Neuronal stem cell (in vitro differentiated cells): ENCODE measurements around the gene PHLDB1.

ENCODE experiments used
- DNase-seq: peaks from one replicate; pipeline ENCODE4 v3.0.0-alpha.2; 2013; ENCODE audit warnings: low spot score
- H2AFZ ChIP-seq: one replicate; pipeline ENCODE4 v1.6.1; 2013; ENCODE audit warnings: mild to moderate bottlenecking, low read length, inconsistent platforms
- H2AK5ac ChIP-seq: 2 replicates; pipeline ENCODE4 v1.6.1; 2013; ENCODE audit warnings: low read depth, mild to moderate bottlenecking, inconsistent platforms, low read length, moderate library complexity, mixed read lengths
- H2BK120ac ChIP-seq: 2 replicates; pipeline ENCODE4 v1.6.1; 2013; ENCODE audit warnings: low read depth, mild to moderate bottlenecking, inconsistent platforms, low read length, moderate library complexity, mixed read lengths
- H2BK12ac ChIP-seq: one replicate; pipeline ENCODE4 v1.6.1; 2013; ENCODE audit warnings: low read length, inconsistent platforms
- H2BK15ac ChIP-seq: 2 replicates; pipeline ENCODE4 v1.6.1; 2013; ENCODE audit warnings: mild to moderate bottlenecking, low read length, inconsistent platforms, mixed read lengths
- H2BK5ac ChIP-seq: one replicate; pipeline ENCODE4 v1.6.1; 2013; ENCODE audit warnings: inconsistent platforms, mild to moderate bottlenecking, low read length, moderate library complexity
- H3K14ac ChIP-seq: one replicate; pipeline ENCODE4 v1.6.1; 2013; ENCODE audit warnings: low read length, inconsistent platforms
- H3K18ac ChIP-seq: 2 replicates; pipeline ENCODE4 v1.6.1; 2013; ENCODE audit warnings: low read length, inconsistent platforms
- H3K23ac ChIP-seq: 2 replicates; pipeline ENCODE4 v1.6.1; 2013; ENCODE audit warnings: low read depth, mild to moderate bottlenecking, mixed read lengths, low read length, inconsistent platforms; ENCODE audit not compliant: poor library complexity
- H3K27ac ChIP-seq: replicated peaks from 3 replicates; pipeline ENCODE4 v1.5.1; 2013; ENCODE audit warnings: low read length, inconsistent platforms
- H3K27me3 ChIP-seq, 3 experiments: 2 replicates each; pipeline ENCODE4 v1.6.1; 2013; ENCODE audit warnings: low read length in 3 of 3, mild to moderate bottlenecking in 2 of 3, inconsistent platforms in 1 of 3, low read depth in 1 of 3, mixed read lengths in 1 of 3, moderate library complexity in 1 of 3; ENCODE audit not compliant: control insufficient read depth in 3 of 3, insufficient read depth in 3 of 3
- H3K36me3 ChIP-seq, 2 donors: replicated peaks in 1 of 2; 2 replicates each; pipeline ENCODE4 v1.6.1; 2013; ENCODE audit warnings: low read length in 2 of 2; ENCODE audit not compliant: control insufficient read depth in 2 of 2, insufficient read depth in 2 of 2
- H3K4ac ChIP-seq: 2 replicates; pipeline ENCODE4 v1.6.1; 2013; ENCODE audit warnings: inconsistent platforms, mild to moderate bottlenecking, low read length, moderate library complexity
- H3K4me1 ChIP-seq, 2 donors: 1 replicate in 1 of 2; 2 replicates in 1 of 2; pipeline ENCODE4 v1.6.1; 2013; ENCODE audit warnings: low read length in 2 of 2, low read depth in 1 of 2; ENCODE audit not compliant: control insufficient read depth in 2 of 2, insufficient read depth in 1 of 2
- H3K4me2 ChIP-seq: one replicate; pipeline ENCODE4 v1.6.1; 2013; ENCODE audit warnings: mild to moderate bottlenecking, low read length, inconsistent platforms; ENCODE audit not compliant: insufficient read depth, poor library complexity, severe bottlenecking
- H3K4me3 ChIP-seq, 2 donors: 2 replicates each; pipeline ENCODE4 v1.5.1; 2013; ENCODE audit warnings: low read length in 2 of 2, mild to moderate bottlenecking in 2 of 2, inconsistent platforms in 1 of 2, moderate library complexity in 1 of 2
- H3K79me1 ChIP-seq: one replicate; pipeline ENCODE4 v1.6.1; 2013; ENCODE audit warnings: low read depth, mild to moderate bottlenecking, inconsistent platforms, low read length, moderate library complexity
- H3K9ac ChIP-seq: one replicate; pipeline ENCODE4 v1.6.1; 2013; ENCODE audit warnings: mild to moderate bottlenecking, low read depth, low read length, inconsistent platforms; ENCODE audit not compliant: poor library complexity
- H3K9me3 ChIP-seq, 2 donors: replicated peaks in 1 of 2; 2 replicates each; pipeline versions ENCODE3 to v1.6.1; 2013; ENCODE audit warnings: low read length in 2 of 2, mild to moderate bottlenecking in 2 of 2, inconsistent platforms in 1 of 2, low read depth in 1 of 2, mixed read lengths in 1 of 2, moderate library complexity in 1 of 2; ENCODE audit not compliant: control insufficient read depth in 2 of 2, insufficient read depth in 1 of 2
- H4K8ac ChIP-seq: one replicate; pipeline ENCODE4 v1.6.1; 2013; ENCODE audit warnings: low read depth, mild to moderate bottlenecking, inconsistent platforms, low read length, moderate library complexity
- H4K91ac ChIP-seq: one replicate; pipeline ENCODE4 v1.6.1; 2013; ENCODE audit warnings: low read length, low read depth, mild to moderate bottlenecking, inconsistent platforms; ENCODE audit not compliant: poor library complexity
- WGBS, 2 donors: extraction: QIAGEN DNeasy Blood & Tissue Kit; methylation state at CpG; one replicate each; pipeline ENCODE4 v1.1.7; 2013; ENCODE audit warnings: missing lambda C conversion rate in 2 of 2, mixed read lengths in 1 of 2; ENCODE audit not compliant: insufficient read length in 2 of 2, insufficient replicate concordance in 1 of 2; ENCODE audit errors: extremely low coverage in 2 of 2; 5-methylcytosine and 5-hydroxymethylcytosine counted together

The PHLDB1 gene

DNA sequence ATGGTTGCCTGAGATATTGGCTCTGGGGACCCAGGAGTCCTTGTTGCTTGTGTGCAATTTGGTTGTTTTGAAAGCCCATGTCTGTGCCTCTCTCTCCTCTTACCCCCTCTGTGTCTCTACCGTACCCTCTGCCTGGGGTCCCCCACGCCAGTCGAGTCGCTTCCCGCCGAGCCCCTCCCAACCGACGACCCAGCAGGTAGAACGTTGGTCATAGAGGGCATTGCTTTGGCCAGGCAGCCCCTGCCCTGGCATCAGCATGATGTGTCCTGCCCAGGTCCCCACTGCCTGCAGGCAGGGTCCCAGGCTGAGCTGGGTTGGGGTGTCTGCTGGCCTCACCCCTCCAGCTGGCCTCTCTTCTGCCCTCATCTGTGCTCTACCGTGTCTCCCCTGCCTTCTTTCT, 37.1 kb downstream of the PHLDB1 start:
- no peak overlapping the region for H3K4me2 ChIP-seq
- H3K4me3 ChIP-seq: no peak overlapping the region
- no peaks in the 10 kb centered on the region for H3K9me3 ChIP-seq
- H2AK5ac ChIP-seq: no peak overlapping the region
- H3K4ac ChIP-seq: no peak overlapping the region
- peaks cover 2% of the 10 kb centered on the region for H3K79me1 ChIP-seq
- H2BK5ac ChIP-seq: no peak overlapping the region
- H2BK120ac ChIP-seq: no peak overlapping the region
- H2BK15ac ChIP-seq: no peak overlapping the region
- H4K8ac ChIP-seq: no peak overlapping the region
- no peak overlapping the region for H3K9ac ChIP-seq
- no peak overlapping the region for H2AFZ ChIP-seq
- no peak overlapping the region for H3K18ac ChIP-seq
- no CpG with 5 or more reads among the region's 10 CpGs for WGBS, 2 donors
- no peak overlapping the region for H2BK12ac ChIP-seq
- no peak overlapping the region for H3K14ac ChIP-seq
- no peak overlapping the region for H3K27ac ChIP-seq
- no peaks in the 10 kb centered on the region for H3K27me3 ChIP-seq
- no peak for DNase-seq
- H3K23ac ChIP-seq: no peak overlapping the region
- H3K4me1 ChIP-seq: no peaks in the 10 kb centered on the region
- H3K36me3 ChIP-seq: peaks cover 62 to 98% of the 10 kb centered on the region in 2 donors
- no peak overlapping the region for H4K91ac ChIP-seq

- no peak overlapping the region for H3K4me2 ChIP-seq
- no peak overlapping the region for H2BK15ac ChIP-seq
- peaks cover 2% of the 10 kb centered on the region for H3K79me1 ChIP-seq
- H3K4me1 ChIP-seq: no peaks in the 10 kb centered on the region
- H3K27me3 ChIP-seq: no peaks in the 10 kb centered on the region
- H3K4me3 ChIP-seq: no peak overlapping the region
- H3K4ac ChIP-seq: no peak overlapping the region
- no peak for DNase-seq
- H3K9ac ChIP-seq: no peak overlapping the region
- H3K9me3 ChIP-seq: no peaks in the 10 kb centered on the region
- no peak overlapping the region for H2AK5ac ChIP-seq
- no peak overlapping the region for H2AFZ ChIP-seq
- H2BK5ac ChIP-seq: no peak overlapping the region
- no peak overlapping the region for H4K8ac ChIP-seq
- peaks cover 64 to 98% of the 10 kb centered on the region in 2 donors for H3K36me3 ChIP-seq
- no CpG with 5 or more reads among the region's 24 CpGs for WGBS, 2 donors
- no peak overlapping the region for H2BK12ac ChIP-seq
- no peak overlapping the region for H3K23ac ChIP-seq
- no peak overlapping the region for H3K18ac ChIP-seq
- H2BK120ac ChIP-seq: no peak overlapping the region
- H3K14ac ChIP-seq: no peak overlapping the region
- no peak overlapping the region for H4K91ac ChIP-seq
- H3K27ac ChIP-seq: no peak overlapping the region
These were observed 37.8 kb downstream of the PHLDB1 start for GRCh38 chr11:118645066-118645715.

DNA sequence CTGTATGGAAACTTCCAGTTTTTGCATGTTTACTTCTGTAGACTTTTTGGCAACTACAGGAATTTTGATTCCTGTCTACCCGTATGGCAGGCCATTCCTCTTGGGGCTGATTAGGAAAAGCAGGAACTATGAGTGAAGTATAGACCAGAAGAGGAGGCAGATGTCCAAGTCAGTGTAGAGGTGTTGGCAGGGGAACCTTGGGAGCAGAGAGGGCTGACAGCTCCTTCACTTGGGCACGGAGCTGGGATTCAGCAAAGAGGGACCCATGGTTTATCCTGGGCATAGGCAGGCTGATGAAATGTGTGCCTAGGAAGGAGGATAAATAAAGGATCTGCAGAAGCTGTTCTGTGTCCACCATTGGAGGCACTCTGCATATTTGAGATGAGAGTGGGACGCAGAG, 39.0 kb downstream of the PHLDB1 start:
- H2BK12ac ChIP-seq: no peak overlapping the region
- no peak overlapping the region for H2BK15ac ChIP-seq
- H4K8ac ChIP-seq: no peak overlapping the region
- no CpG with 5 or more reads among the region's 3 CpGs for WGBS, 2 donors
- no peak overlapping the region for H4K91ac ChIP-seq
- no peak overlapping the region for H3K27ac ChIP-seq
- no peak overlapping the region for H3K4me2 ChIP-seq
- no peaks in the 10 kb centered on the region for H3K27me3 ChIP-seq
- no peak overlapping the region for H2BK120ac ChIP-seq
- no peak overlapping the region for H2AFZ ChIP-seq
- H3K4me1 ChIP-seq: no peaks in the 10 kb centered on the region
- H2AK5ac ChIP-seq: no peak overlapping the region
- no peak overlapping the region for H3K4ac ChIP-seq
- no peaks in the 10 kb centered on the region for H3K9me3 ChIP-seq
- no peak overlapping the region for H3K9ac ChIP-seq
- H3K23ac ChIP-seq: no peak overlapping the region
- H3K4me3 ChIP-seq: no peak overlapping the region
- no peak overlapping the region for H3K14ac ChIP-seq
- no peak for DNase-seq
- peaks cover 65 to 98% of the 10 kb centered on the region in 2 donors for H3K36me3 ChIP-seq
- no peak overlapping the region for H3K18ac ChIP-seq
- no peak overlapping the region for H2BK5ac ChIP-seq
- H3K79me1 ChIP-seq: peaks cover 2% of the 10 kb centered on the region

GRCh38 chr11:118648291-118648690, 40.9 kb downstream of the PHLDB1 start:
- H3K4ac ChIP-seq: no peak overlapping the region
- H3K79me1 ChIP-seq: peaks cover 2% of the 10 kb centered on the region
- no peak overlapping the region for H4K91ac ChIP-seq
- H4K8ac ChIP-seq: no peak overlapping the region
- H3K4me3 ChIP-seq: no peak overlapping the region
- no peak overlapping the region for H2BK5ac ChIP-seq
- H3K14ac ChIP-seq: no peak overlapping the region
- no peak overlapping the region for H3K4me2 ChIP-seq
- no peak overlapping the region for H2BK120ac ChIP-seq
- H3K27ac ChIP-seq: no peak overlapping the region
- H3K9me3 ChIP-seq: no peaks in the 10 kb centered on the region
- no peak overlapping the region for H2AK5ac ChIP-seq
- H3K18ac ChIP-seq: no peak overlapping the region
- no peak overlapping the region for H2BK12ac ChIP-seq
- H3K9ac ChIP-seq: no peak overlapping the region
- H2AFZ ChIP-seq: no peak overlapping the region
- H3K27me3 ChIP-seq: no peaks in the 10 kb centered on the region
- no peak overlapping the region for H3K23ac ChIP-seq
- H2BK15ac ChIP-seq: no peak overlapping the region
- H3K36me3 ChIP-seq: peaks cover 69 to 98% of the 10 kb centered on the region in 2 donors
- no peak for DNase-seq
- H3K4me1 ChIP-seq: no peaks in the 10 kb centered on the region
- WGBS, 2 donors: no CpG with 5 or more reads among the region's 5 CpGs
